OCI-LY7 (cell line): ENCODE results near the gene ATP5F1D. TPM values are rescaled to one million over a fixed set of nuclear protein-coding genes. Genes with fewer than 3 reads are reported as not detected.

Experiments
- BruUV-seq: library from RNA; stranded (reverse); fragments of 400-500 nt; replicated peaks from 2 replicates; lab custom pipeline; 2021; lab: Mats Ljungman, UMichigan
- CTCF ChIA-PET: fragments of 300-600 bp; sonication (Branson Sonifier 250); formaldehyde crosslinking; loops from one replicate; lab custom pipeline; 2022; ENCODE audit warnings: antibody characterized with exemption; ENCODE audit not compliant: unreplicated experiment; lab: Charles Lee
- POLR2A ChIA-PET: fragments of 300-600 bp; sonication (Branson Sonifier 250); formaldehyde crosslinking; loops from one replicate; lab custom pipeline; 2022; ENCODE audit warnings: antibody characterized with exemption; lab: Charles Lee
- DNase-seq: peaks from one replicate; pipeline ENCODE4 v3.0.0-alpha.2; 2015; ENCODE audit warnings: low spot score
- H2AFZ ChIP-seq: fragments of 200-600 bp; sonication (generic), shearing (Covaris generic); 2 replicates; pipeline ENCODE4 v1.6.1; 2014; ENCODE audit warnings: mild to moderate bottlenecking, antibody characterized with exemption, low read length, moderate library complexity
- H3K27ac ChIP-seq: fragments of 200-600 bp; sonication (generic); 2 replicates; pipeline ENCODE4 v1.5.1; 2014; ENCODE audit warnings: mixed run types, low read depth, mild to moderate bottlenecking, moderate library complexity, low read length, inconsistent platforms; ENCODE audit not compliant: poor library complexity, severe bottlenecking
- H3K36me3 ChIP-seq: fragments of 200-600 bp; sonication (generic); 2 replicates; pipeline ENCODE4 v1.6.1; 2014; ENCODE audit warnings: mild to moderate bottlenecking, antibody characterized with exemption, low read length, moderate library complexity, mixed read lengths; ENCODE audit not compliant: insufficient read depth
- H3K4me1 ChIP-seq: fragments of 200-600 bp; sonication (generic); 2 replicates; pipeline ENCODE4 v1.5.1; 2014; ENCODE audit warnings: mild to moderate bottlenecking, low read length; ENCODE audit not compliant: insufficient read depth, poor library complexity, severe bottlenecking
- H3K4me2 ChIP-seq: fragments of 200-600 bp; sonication (generic); 2 replicates; pipeline ENCODE4 v1.6.1; 2014; ENCODE audit warnings: mild to moderate bottlenecking, low read length
- H3K4me3 ChIP-seq: fragments of 200-600 bp; sonication (generic); 2 replicates; pipeline ENCODE4 v1.5.1; 2014; ENCODE audit warnings: mild to moderate bottlenecking, low read depth, low read length; ENCODE audit not compliant: poor library complexity, severe bottlenecking
- H3K79me2 ChIP-seq: fragments of 200-600 bp; sonication (generic); 2 replicates; pipeline ENCODE4 v1.6.1; 2016; ENCODE audit warnings: low read depth, mild to moderate bottlenecking, low read length, moderate library complexity, mixed read lengths; ENCODE audit not compliant: insufficient read depth
- H3K9me2 ChIP-seq: fragments of 200-600 bp; sonication (generic); 2 replicates; pipeline ENCODE4 v1.6.1; 2016; ENCODE audit warnings: mild to moderate bottlenecking, low read length, mixed read lengths; ENCODE audit not compliant: insufficient read depth
- H3K9me3 ChIP-seq: fragments of 200-600 bp; sonication (generic); 2 replicates; pipeline ENCODE4 v1.6.1; 2014; ENCODE audit warnings: mild to moderate bottlenecking, mixed run types, low read length, mixed read lengths
- H4K20me1 ChIP-seq: fragments of 200-600 bp; sonication (generic); 2 replicates; pipeline ENCODE4 v1.6.1; 2014; ENCODE audit warnings: mild to moderate bottlenecking, antibody characterized with exemption, low read length, moderate library complexity, mixed read lengths; ENCODE audit not compliant: insufficient read depth
- EZH2phosphoT487 ChIP-seq: fragments of 200-600 bp; sonication (generic); IDR thresholded peaks from 2 replicates; pipeline ENCODE4 v1.6.1; 2018; ENCODE audit warnings: low read depth, borderline replicate concordance, mild to moderate bottlenecking, mixed run types, antibody characterized with exemption, low read length, moderate library complexity, mixed read lengths
- intact Hi-C: fragments of 100-400 bp; cut with micrococcal nuclease; formaldehyde crosslinking; loops from one replicate; pipeline ENCODE4 v1.10.0; 2022; ENCODE audit not compliant: unreplicated experiment
- total RNA-seq, 2 experiments: library from RNA; depleted of rRNA in 1 of 2; stranded (reverse); fragments of >200 nt in 1 of 2; shearing (Covaris generic) in 1 of 2; gene quantifications; 2 replicates each; pipeline ENCODE4 v1.2.3, GENCODE V29; 2014 to 2022
- TF ChIP-seq, protein P1 (sequence below): fragments of 200-600 bp; sonication (generic); conservative IDR thresholded peaks from 2 replicates; pipeline ENCODE4 v1.5.1; 2014; ENCODE audit warnings: mild to moderate bottlenecking, antibody characterized with exemption, low read length, moderate library complexity, mixed read lengths

ATP5F1D gene
- total RNA-seq, 2 experiments from 2014 or later = 51.8 to 266 TPM

GRCh38 chr19:1220976-1221903 lies 20.3 kb upstream of the ATP5F1D start:
- Histone ChIP-seq H3K4me3 (no peak overlapping the region), H3K4me2 (no peak overlapping the region), H2AFZ (no peak overlapping the region), H3K9me2 (no peaks in the 10 kb centered on the region), H3K9me3 (no peaks in the 10 kb centered on the region), H4K20me1 (no peaks in the 10 kb centered on the region), H3K79me2 (0 out of 2 replicates have a peak, but pooled peaks cover under 1% of the 10 kb centered on the region), H3K4me1 (peaks cover 5% of the 10 kb centered on the region), H3K36me3 (peaks cover 39% of the 10 kb centered on the region), H3K27ac (no peak overlapping the region)
- CTCF ChIA-PET = no interaction called here
- no peak for DNase-seq
- POLR2A ChIA-PET = no interaction called here
- BruUV-seq = no TSS peak
- intact Hi-C loops = no loop called here
- TF ChIP-seq, protein P1, sequence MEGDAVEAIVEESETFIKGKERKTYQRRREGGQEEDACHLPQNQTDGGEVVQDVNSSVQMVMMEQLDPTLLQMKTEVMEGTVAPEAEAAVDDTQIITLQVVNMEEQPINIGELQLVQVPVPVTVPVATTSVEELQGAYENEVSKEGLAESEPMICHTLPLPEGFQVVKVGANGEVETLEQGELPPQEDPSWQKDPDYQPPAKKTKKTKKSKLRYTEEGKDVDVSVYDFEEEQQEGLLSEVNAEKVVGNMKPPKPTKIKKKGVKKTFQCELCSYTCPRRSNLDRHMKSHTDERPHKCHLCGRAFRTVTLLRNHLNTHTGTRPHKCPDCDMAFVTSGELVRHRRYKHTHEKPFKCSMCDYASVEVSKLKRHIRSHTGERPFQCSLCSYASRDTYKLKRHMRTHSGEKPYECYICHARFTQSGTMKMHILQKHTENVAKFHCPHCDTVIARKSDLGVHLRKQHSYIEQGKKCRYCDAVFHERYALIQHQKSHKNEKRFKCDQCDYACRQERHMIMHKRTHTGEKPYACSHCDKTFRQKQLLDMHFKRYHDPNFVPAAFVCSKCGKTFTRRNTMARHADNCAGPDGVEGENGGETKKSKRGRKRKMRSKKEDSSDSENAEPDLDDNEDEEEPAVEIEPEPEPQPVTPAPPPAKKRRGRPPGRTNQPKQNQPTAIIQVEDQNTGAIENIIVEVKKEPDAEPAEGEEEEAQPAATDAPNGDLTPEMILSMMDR = peak; percentile 53
- no peak for TF ChIP-seq EZH2phosphoT487

DNA sequence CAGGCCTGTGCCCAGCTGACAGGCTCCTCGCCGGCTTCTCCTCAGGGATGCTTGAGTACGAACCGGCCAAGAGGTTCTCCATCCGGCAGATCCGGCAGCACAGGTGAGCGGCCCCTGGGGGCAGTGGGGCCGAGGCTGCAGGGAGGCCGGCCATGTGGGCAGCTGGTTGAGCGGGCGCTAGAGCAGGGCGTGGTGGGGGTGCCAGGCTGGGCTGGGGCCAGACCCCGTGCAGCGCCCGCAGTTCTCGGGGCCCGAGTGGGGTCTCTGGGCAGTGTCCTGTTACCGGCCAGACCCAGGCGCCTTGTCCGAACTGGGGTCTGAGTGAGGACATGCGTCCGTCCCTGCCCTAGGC lies 19.7 kb upstream of the ATP5F1D start:
- no peak overlapping the region for H3K4me2 ChIP-seq
- peaks cover 3% of the 10 kb centered on the region for H3K4me1 ChIP-seq
- BruUV-seq = no TSS peak
- no peaks in the 10 kb centered on the region for H3K79me2 ChIP-seq
- H3K9me3 ChIP-seq = no peaks in the 10 kb centered on the region
- CTCF ChIA-PET = no interaction called here
- peaks cover 44% of the 10 kb centered on the region for H3K36me3 ChIP-seq
- no peaks in the 10 kb centered on the region for H3K9me2 ChIP-seq
- TF ChIP-seq EZH2phosphoT487 = no peak
- TF ChIP-seq, protein P1 = no peak
- no peaks in the 10 kb centered on the region for H4K20me1 ChIP-seq
- POLR2A ChIA-PET = no interaction called here
- H3K4me3 ChIP-seq = no peak overlapping the region
- intact Hi-C loops = no loop called here
- no peak for DNase-seq
- no peak overlapping the region for H3K27ac ChIP-seq
- no peak overlapping the region for H2AFZ ChIP-seq

DNA sequence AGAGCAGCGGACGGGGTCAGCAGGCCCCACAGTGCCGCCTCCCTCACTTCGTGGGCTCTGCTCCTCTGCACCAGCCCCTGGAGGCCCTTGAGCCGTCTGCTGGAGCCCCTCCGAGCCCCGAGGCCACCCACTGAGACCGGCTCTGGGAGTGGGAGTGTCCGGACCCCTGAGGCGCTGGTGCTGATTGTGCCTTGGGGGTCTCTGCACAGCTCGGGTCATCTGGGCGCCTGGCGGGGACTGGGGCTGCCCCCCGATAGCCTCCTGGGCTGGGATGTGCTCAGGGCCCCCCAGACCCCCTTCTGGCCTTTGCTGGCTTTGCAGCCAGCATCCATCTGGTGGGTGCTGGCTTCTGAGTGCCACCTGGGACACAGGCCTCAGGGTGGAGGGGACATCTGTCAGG lies 19.2 kb upstream of the ATP5F1D start:
- intact Hi-C loops = no loop called here
- TF ChIP-seq, protein P1 = no peak; the same call in 1 of the 2 replicates
- no peak for TF ChIP-seq EZH2phosphoT487
- Histone ChIP-seq H3K4me2 (no peak overlapping the region), H3K4me3 (no peak overlapping the region), H3K79me2 (no peaks in the 10 kb centered on the region), H3K9me2 (no peaks in the 10 kb centered on the region), H3K27ac (no peak overlapping the region), H3K36me3 (peaks cover 49% of the 10 kb centered on the region), H4K20me1 (no peaks in the 10 kb centered on the region), H2AFZ (no peak overlapping the region), H3K4me1 (no peaks in the 10 kb centered on the region), H3K9me3 (no peaks in the 10 kb centered on the region)
- no TSS peak for BruUV-seq
- ChIA-PET POLR2A (no interaction called here), CTCF (no interaction called here)
- DNase-seq = no peak
